SJCRH30 (cell line): ENCODE results near the gene RAB40C. TPM values are rescaled to one million over a fixed set of nuclear protein-coding genes. Genes with fewer than 3 reads are reported as not detected.

ENCODE experiments used
- DNase-seq, 2 experiments: peaks; one replicate each; pipeline ENCODE4 v3.0.0-alpha.2; 2015 to 2020
- H3K27ac ChIP-seq: fragments of 250-450 bp; sonication (Bioruptor Pico); 2 replicates; pipeline ENCODE4 v1.5.1; 2020; ENCODE audit warnings: mild to moderate bottlenecking, moderate library complexity
- H3K27me3 ChIP-seq: fragments of 250-450 bp; sonication (Bioruptor Pico); 2 replicates; pipeline ENCODE4 v1.5.1; 2020; ENCODE audit warnings: mild to moderate bottlenecking, moderate library complexity
- H3K36me3 ChIP-seq: fragments of 250-450 bp; sonication (Bioruptor Pico); 2 replicates; pipeline ENCODE4 v1.5.1; 2020; ENCODE audit warnings: mild to moderate bottlenecking, moderate library complexity
- H3K4me1 ChIP-seq: fragments of 250-450 bp; sonication (Bioruptor Pico); 2 replicates; pipeline ENCODE4 v1.5.1; 2020; ENCODE audit warnings: mild to moderate bottlenecking, moderate library complexity
- H3K4me3 ChIP-seq: fragments of 250-450 bp; sonication (Bioruptor Pico); 2 replicates; pipeline ENCODE4 v1.5.1; 2020; ENCODE audit warnings: mild to moderate bottlenecking, moderate library complexity
- H3K9me3 ChIP-seq: fragments of 250-450 bp; sonication (Bioruptor Pico); replicated peaks from 2 replicates; pipeline ENCODE4 v1.5.1; 2020; ENCODE audit warnings: mild to moderate bottlenecking, moderate library complexity
- total RNA-seq: library from RNA; depleted of rRNA; stranded (reverse); fragments of >200 nt; shearing (Covaris generic); gene quantifications from 2 replicates; pipeline ENCODE4 v1.2.3, GENCODE V29; 2014

RAB40C gene
- total RNA-seq, 1 experiment from 2014 or later = 14.4 TPM

- H3K4me1 ChIP-seq = no peaks in the 10 kb centered on the region
- DNase-seq = no peak
- H3K27me3 ChIP-seq = no peaks in the 10 kb centered on the region
- no peaks in the 10 kb centered on the region; the same call in 1 of the 2 replicates for H3K9me3 ChIP-seq
- H3K36me3 ChIP-seq = no peaks in the 10 kb centered on the region
- H3K27ac ChIP-seq = no peak overlapping the region
- H3K4me3 ChIP-seq = no peak overlapping the region
Observed at GRCh38 chr16:600781-601180, 10.9 kb downstream of the RAB40C start.

DNA sequence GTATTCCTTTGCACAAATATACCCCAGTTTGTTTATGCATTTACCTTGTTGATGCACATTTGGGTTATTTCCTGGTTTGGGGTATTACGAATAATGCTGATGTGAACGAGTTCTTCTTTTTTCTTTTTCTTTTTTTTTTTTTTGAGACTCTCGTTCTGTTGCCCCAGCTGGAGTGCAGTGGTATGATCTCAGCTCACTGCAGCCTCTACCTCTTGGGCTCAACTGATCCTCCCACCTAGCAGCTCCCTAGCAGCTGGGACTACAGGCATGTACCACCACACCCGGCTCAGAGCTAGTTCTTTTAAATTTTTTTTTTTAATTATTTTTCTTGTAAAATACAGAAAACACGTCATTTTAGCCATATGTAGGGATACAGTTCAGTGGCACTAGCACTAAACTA is 14.1 kb downstream of the RAB40C start:
- Histone ChIP-seq H3K4me1 (no peaks in the 10 kb centered on the region), H3K36me3 (no peaks in the 10 kb centered on the region), H3K4me3 (no peak overlapping the region), H3K27ac (no peak overlapping the region), H3K27me3 (no peaks in the 10 kb centered on the region), H3K9me3 (no peaks in the 10 kb centered on the region; the same call in 1 of the 2 replicates)
- DNase-seq = no peak

DNA sequence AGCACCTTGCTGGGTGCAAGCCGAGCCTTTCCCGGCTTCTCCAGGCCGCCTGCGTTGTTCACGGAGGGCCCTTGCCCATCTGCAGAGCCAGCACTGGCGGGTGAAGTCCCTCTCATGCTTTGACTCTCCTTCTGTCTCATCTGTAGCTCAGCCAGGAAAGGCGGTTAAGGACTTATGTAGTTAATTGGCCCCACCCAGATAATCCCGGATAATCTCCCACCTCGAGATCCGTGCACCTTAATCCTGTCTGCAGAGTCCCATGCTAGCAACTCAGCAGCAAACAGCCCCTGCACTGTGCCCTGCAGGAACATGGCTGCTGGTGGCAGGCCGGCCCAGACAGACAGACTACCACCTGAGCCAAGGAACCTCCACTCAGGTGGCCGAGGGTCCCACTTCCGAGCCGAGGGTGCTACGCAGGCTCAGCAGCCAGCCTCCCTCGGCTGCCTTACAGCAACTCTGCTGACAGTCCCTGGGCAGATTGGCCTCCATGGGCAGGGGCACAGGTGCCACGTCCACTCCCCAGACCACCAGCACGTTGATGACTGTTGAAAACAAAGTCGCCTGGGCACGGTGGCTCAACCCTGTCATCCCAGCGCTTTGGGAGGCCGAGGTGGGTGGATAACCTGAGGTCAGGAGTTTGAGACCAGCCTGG is 16.9 kb downstream of the RAB40C start:
- Histone ChIP-seq H3K27me3 (no peaks in the 10 kb centered on the region), H3K4me3 (no peak overlapping the region), H3K4me1 (no peaks in the 10 kb centered on the region), H3K27ac (no peak overlapping the region), H3K9me3 (no peaks in the 10 kb centered on the region; the same call in 1 of the 2 replicates), H3K36me3 (no peaks in the 10 kb centered on the region)
- no peak for DNase-seq

GRCh38 chr16:608019-608418 is 18.2 kb downstream of the RAB40C start:
- no peak for DNase-seq
- no peak overlapping the region for H3K27ac ChIP-seq
- H3K36me3 ChIP-seq = no peaks in the 10 kb centered on the region
- no peaks in the 10 kb centered on the region for H3K4me1 ChIP-seq
- H3K4me3 ChIP-seq = no peak overlapping the region
- no peaks in the 10 kb centered on the region for H3K27me3 ChIP-seq
- no peaks in the 10 kb centered on the region; the same call in 1 of the 2 replicates for H3K9me3 ChIP-seq

DNA sequence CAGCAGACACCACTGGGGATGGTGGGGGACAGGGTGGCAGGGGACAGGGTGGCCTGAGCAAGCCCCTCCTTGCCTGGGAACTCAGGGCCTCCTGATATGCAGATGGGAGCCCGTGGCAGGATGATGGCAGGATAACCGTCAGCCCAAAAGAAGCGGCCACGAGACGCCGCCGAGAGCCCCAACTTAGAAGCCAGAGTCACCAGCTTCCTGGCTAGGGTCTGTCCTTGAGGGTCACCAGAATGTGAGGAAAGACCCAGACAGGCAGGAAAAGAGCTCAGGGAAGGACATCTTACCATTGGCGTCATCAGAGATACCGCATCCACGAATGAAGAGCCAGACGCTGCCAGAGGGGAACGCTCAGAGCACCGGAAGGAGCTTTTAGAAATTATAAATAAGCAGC is 19.4 kb downstream of the RAB40C start:
- no peak overlapping the region for H3K27ac ChIP-seq
- H3K9me3 ChIP-seq = no peaks in the 10 kb centered on the region; the same call in 1 of the 2 replicates
- no peak for DNase-seq

GRCh38 chr16:609984-610383 is 20.1 kb downstream of the RAB40C start:
- H3K4me3 ChIP-seq = no peak overlapping the region
- no peak overlapping the region for H3K27ac ChIP-seq
- no peaks in the 10 kb centered on the region; the same call in 1 of the 2 replicates for H3K9me3 ChIP-seq

More for the DNA sequence above, 19.4 kb downstream of the RAB40C start:
- H3K27me3 ChIP-seq = no peaks in the 10 kb centered on the region
- H3K36me3 ChIP-seq = no peaks in the 10 kb centered on the region
- no peak overlapping the region for H3K4me3 ChIP-seq
- H3K4me1 ChIP-seq = no peaks in the 10 kb centered on the region

DNA sequence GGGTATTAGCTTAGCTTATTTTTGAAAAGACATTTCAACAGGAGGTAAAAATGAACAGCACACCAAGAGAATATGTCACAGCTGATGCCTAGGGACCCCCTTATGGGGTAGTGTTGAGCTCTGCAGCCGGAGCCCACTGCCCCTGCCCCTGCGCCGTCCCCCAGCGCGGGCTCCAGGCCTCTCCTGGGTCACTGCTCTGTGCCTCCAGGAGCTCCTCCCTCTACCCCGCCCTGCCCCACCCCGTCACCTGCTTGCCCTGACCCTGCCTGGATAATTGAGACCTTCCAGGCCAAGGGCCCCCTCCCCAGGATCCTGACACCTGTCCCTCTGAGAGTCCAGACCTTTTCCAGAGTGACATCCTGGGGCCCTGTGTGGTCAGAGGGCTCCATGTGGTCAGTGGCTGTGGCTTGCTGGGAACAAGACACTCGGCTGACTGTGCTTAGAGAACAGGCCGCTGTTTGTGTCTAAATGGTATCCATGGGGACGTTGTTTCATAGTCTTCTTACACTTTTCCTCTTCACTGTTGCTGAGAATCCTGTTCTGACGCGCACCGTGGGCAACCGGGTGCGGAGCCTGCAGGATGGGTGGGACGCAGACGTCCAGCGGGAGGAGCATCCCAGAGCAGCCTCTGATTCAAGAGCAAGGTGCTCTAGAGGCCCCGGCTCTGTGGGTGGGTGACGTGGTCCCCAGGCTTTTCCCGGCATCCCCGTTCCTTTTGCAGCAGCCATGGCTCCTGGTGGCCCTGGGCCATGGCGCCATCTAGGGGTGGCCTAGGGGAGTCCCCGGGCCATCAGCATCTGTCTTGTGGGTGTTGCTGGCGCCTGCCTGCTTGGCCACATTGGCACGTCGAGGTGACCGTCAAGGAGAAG is 20.9 kb downstream of the RAB40C start:
- H3K27ac ChIP-seq = no peak overlapping the region
- no peaks in the 10 kb centered on the region for H3K4me1 ChIP-seq
- peak; percentile 47 to 66 for DNase-seq
- no peak overlapping the region for H3K4me3 ChIP-seq
- no peaks in the 10 kb centered on the region for H3K36me3 ChIP-seq
- H3K27me3 ChIP-seq = no peaks in the 10 kb centered on the region
- H3K9me3 ChIP-seq = no peaks in the 10 kb centered on the region; the same call in 1 of the 2 replicates

More at GRCh38 chr16:609984-610383, 20.1 kb downstream of the RAB40C start:
- Histone ChIP-seq H3K27me3 (no peaks in the 10 kb centered on the region), H3K4me1 (no peaks in the 10 kb centered on the region), H3K36me3 (no peaks in the 10 kb centered on the region)
- DNase-seq = no peak

- H3K4me1 ChIP-seq = no peaks in the 10 kb centered on the region
- no peaks in the 10 kb centered on the region for H3K27me3 ChIP-seq
- H3K36me3 ChIP-seq = no peaks in the 10 kb centered on the region
- no peak overlapping the region for H3K4me3 ChIP-seq
- H3K27ac ChIP-seq = no peak overlapping the region
- no peaks in the 10 kb centered on the region for H3K9me3 ChIP-seq
- no peak for DNase-seq
Observed at GRCh38 chr16:615122-615521, 25.3 kb downstream of the RAB40C start.

- Histone ChIP-seq H3K36me3 (no peaks in the 10 kb centered on the region), H3K4me3 (no peak overlapping the region), H3K27me3 (no peaks in the 10 kb centered on the region), H3K4me1 (no peaks in the 10 kb centered on the region), H3K27ac (no peak overlapping the region), H3K9me3 (no peaks in the 10 kb centered on the region)
- DNase-seq = no peak
Observed at GRCh38 chr16:616733-617586, 27.1 kb downstream of the RAB40C start.

GRCh38 chr16:617855-618254 is 28.0 kb downstream of the RAB40C start:
- Histone ChIP-seq H3K9me3 (no peaks in the 10 kb centered on the region), H3K27me3 (no peaks in the 10 kb centered on the region), H3K4me1 (no peaks in the 10 kb centered on the region), H3K36me3 (no peaks in the 10 kb centered on the region), H3K27ac (no peak overlapping the region), H3K4me3 (no peak overlapping the region)
- DNase-seq = no peak

GRCh38 chr16:619476-620100 is 29.7 kb downstream of the RAB40C start:
- no peak for DNase-seq
- Histone ChIP-seq H3K9me3 (no peaks in the 10 kb centered on the region), H3K4me1 (no peaks in the 10 kb centered on the region), H3K27ac (no peak overlapping the region), H3K27me3 (no peaks in the 10 kb centered on the region), H3K36me3 (no peaks in the 10 kb centered on the region), H3K4me3 (no peak overlapping the region)

GRCh38 chr16:620700-621525 is 31.0 kb downstream of the RAB40C start:
- Histone ChIP-seq H3K27me3 (no peaks in the 10 kb centered on the region), H3K9me3 (no peaks in the 10 kb centered on the region), H3K4me3 (no peak overlapping the region), H3K36me3 (no peaks in the 10 kb centered on the region), H3K4me1 (no peaks in the 10 kb centered on the region), H3K27ac (no peak overlapping the region)
- DNase-seq = no peak

DNA sequence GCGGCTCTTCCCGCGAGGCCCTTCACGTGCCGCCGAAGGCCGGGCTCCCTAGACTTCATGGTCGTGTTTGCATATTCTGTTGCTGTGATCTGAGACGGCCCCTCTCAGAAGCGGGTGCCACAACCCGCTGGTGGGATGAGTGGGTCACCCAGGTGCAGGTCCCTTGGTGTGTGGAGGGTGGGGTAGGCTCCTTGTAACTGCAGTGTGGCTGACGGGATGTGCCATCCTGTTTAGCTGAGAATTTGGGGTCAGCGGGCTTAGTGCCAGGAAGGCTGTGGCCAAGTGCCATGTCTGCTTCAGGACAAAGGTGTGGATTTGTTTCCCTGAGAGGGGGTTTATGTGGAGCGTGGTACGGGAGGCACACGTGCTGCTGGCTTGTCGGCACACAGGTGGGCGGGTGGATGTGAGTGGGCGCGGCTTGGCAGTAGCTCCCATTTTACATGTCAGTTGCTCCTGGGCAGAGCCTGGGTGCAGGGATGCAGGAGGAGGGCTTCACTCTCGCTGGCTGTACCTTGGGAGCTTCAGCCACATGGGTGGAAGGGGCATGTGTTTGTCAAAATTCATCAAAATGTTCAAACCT is 31.8 kb downstream of the RAB40C start:
- no peaks in the 10 kb centered on the region for H3K27me3 ChIP-seq
- no peaks in the 10 kb centered on the region for H3K9me3 ChIP-seq
- no peak overlapping the region for H3K4me3 ChIP-seq
- no peaks in the 10 kb centered on the region for H3K4me1 ChIP-seq
- no peak for DNase-seq
- no peaks in the 10 kb centered on the region for H3K36me3 ChIP-seq
- no peak overlapping the region for H3K27ac ChIP-seq
